OCI-LY1 (cell line): Measurements from ENCODE around the gene CDK10.

Experiments
- CTCF ChIP-seq: fragments of 200-600 bp; sonication (generic), shearing (Covaris generic); IDR thresholded peaks from 2 replicates; pipeline ENCODE4 v1.5.1; 2017; ENCODE audit warnings: mild to moderate bottlenecking, antibody characterized with exemption, low read length, moderate library complexity, mixed read lengths
- EZH2 ChIP-seq: fragments of 200-600 bp; sonication (generic), shearing (Covaris generic); IDR thresholded peaks from 2 replicates; pipeline ENCODE4 v1.8.0; 2017; ENCODE audit warnings: borderline replicate concordance, mixed run types, mild to moderate bottlenecking, antibody characterized with exemption, low read length, moderate library complexity, mixed read lengths

- no peak for TF ChIP-seq CTCF
- no peak for TF ChIP-seq EZH2
Observed at GRCh38 chr16:89733792-89734191, 47.3 kb downstream of the CDK10 start.
